ENCODE data around the gene MEGF8. TPM values are rescaled to one million over a fixed set of nuclear protein-coding genes. Genes with fewer than 3 reads are reported as not detected.

Gene MEGF8
- total and polyA plus RNA-seq, 2 of the 13 experiments (the other 11 are each of a cell fraction or from before 2014, with no cell fraction given): 4.0 to 8.8 TPM

GRCh38 chr19:42279902-42280814 is 45.3 kb upstream of the MEGF8 start (continued):
- peak; percentile 72 for TF ChIP-seq ZNF687 (CRISPR knock-in tag; IDR thresholded peaks at IDR 0.05)
- TF ChIP-seq NFAT5 (CRISPR knock-in tag; IDR thresholded peaks at IDR 0.05): no peak
- TF ChIP-seq TBL1XR1 (IDR thresholded peaks at IDR 0.05; ENCODE audit: borderline replicate concordance, low read length, partially characterized antibody): peak; percentile 32
- no peak for TF ChIP-seq ZSCAN30 (CRISPR knock-in tag; IDR thresholded peaks at IDR 0.05)
- no peak for TF ChIP-seq RFXANK (CRISPR knock-in tag; IDR thresholded peaks at IDR 0.05)
- peak; percentile 50; the same call in 1 of the 2 replicates for TF ChIP-seq ZSCAN21 (CRISPR knock-in tag; IDR thresholded peaks at IDR 0.05; ENCODE audit: borderline replicate concordance)
- no peak for TF ChIP-seq ARNT (IDR thresholded peaks at IDR 0.05)
- TF ChIP-seq ZNF660 (CRISPR knock-in tag; IDR thresholded peaks at IDR 0.05; ENCODE audit: borderline replicate concordance, low read depth): 0 out of 2 replicates have a peak, but pooled peaks have one; percentile 16
- TF ChIP-seq CSRNP1 (CRISPR knock-in tag; IDR thresholded peaks at IDR 0.05): peak; percentile 49; the same call in 1 of the 2 replicates
- TF ChIP-seq ZUFSP (CRISPR knock-in tag; IDR thresholded peaks at IDR 0.05; ENCODE audit: borderline replicate concordance): no peak
- TF ChIP-seq SRSF9 (IDR thresholded peaks at IDR 0.05; ENCODE audit: borderline replicate concordance, insufficient read depth, low read depth, low read length, poor library complexity, severe bottlenecking): no peak
- no peak for TF ChIP-seq ZNF383 (CRISPR knock-in tag; IDR thresholded peaks at IDR 0.05; ENCODE audit: borderline replicate concordance)
- no peak for TF ChIP-seq PAF1 (CRISPR knock-in tag; IDR thresholded peaks at IDR 0.05)
- TF ChIP-seq FIP1L1 (IDR thresholded peaks at IDR 0.05; ENCODE audit: borderline replicate concordance, insufficient read depth, low read depth, low read length): no peak
